Astrocyte of the cerebellum (primary cell): ENCODE measurements around the gene THOC5.
"Not testable (repeated sequence)": the region's sequence is repeated elsewhere in the genome, so short reads cannot be mapped to it uniquely, and the experiment has no call there.

Experiments used
- DNase-seq: peaks from one replicate; pipeline ENCODE4 v3.0.0-alpha.2; 2011; ENCODE audit warnings: low read depth
- H3K4me3 ChIP-seq: 2 replicates; pipeline ENCODE4 v1.5.1; 2011; ENCODE audit warnings: mild to moderate bottlenecking, low read depth, low read length, moderate library complexity
- CTCF ChIP-seq: IDR thresholded peaks from 2 replicates; pipeline ENCODE4 v1.5.1; 2012; ENCODE audit warnings: low read length, low read depth, moderate library complexity, mild to moderate bottlenecking; ENCODE audit errors: missing control alignments
- in situ Hi-C: cut with HindIII; loops from 2 replicates; pipeline ENCODE4 v1.10.0; 2017; ENCODE audit warnings: low sequenced_read_pairs

THOC5 gene

GRCh38 chr22:29493636-29494035 lies 59.9 kb downstream of the THOC5 start:
- in situ Hi-C loops: no loop called here
- no peak for TF ChIP-seq CTCF
- no peak overlapping the region for H3K4me3 ChIP-seq
- DNase-seq: no peak

- in situ Hi-C loops: no loop called here
- no peak overlapping the region for H3K4me3 ChIP-seq
- TF ChIP-seq CTCF: no peak
- no peak for DNase-seq
Measured at GRCh38 chr22:29491012-29491411, 62.5 kb downstream of the THOC5 start.

GRCh38 chr22:29489127-29489780 lies 64.3 kb downstream of the THOC5 start:
- H3K4me3 ChIP-seq, in situ Hi-C loops, DNase-seq: not testable (repeated sequence)

- H3K4me3 ChIP-seq: no peak overlapping the region
- in situ Hi-C loops: no loop called here
- no peak for TF ChIP-seq CTCF
- DNase-seq: no peak
Measured at GRCh38 chr22:29487426-29487986, 66.1 kb downstream of the THOC5 start.

- no peak overlapping the region for H3K4me3 ChIP-seq
- no peak for DNase-seq
- in situ Hi-C loops: no loop called here
- no peak for TF ChIP-seq CTCF
Measured at GRCh38 chr22:29485448-29485847, 68.1 kb downstream of the THOC5 start.

GRCh38 chr22:29484642-29485041 lies 68.9 kb downstream of the THOC5 start:
- in situ Hi-C loops: no loop called here
- TF ChIP-seq CTCF: no peak
- no peak for DNase-seq
- no peak overlapping the region for H3K4me3 ChIP-seq

- DNase-seq: no peak
- in situ Hi-C loops: no loop called here
- no peak for TF ChIP-seq CTCF
- H3K4me3 ChIP-seq: no peak overlapping the region
Measured at GRCh38 chr22:29483254-29483653, 70.3 kb downstream of the THOC5 start.
